Tibial nerve (tissue), 4 donors: ENCODE results near the gene SATB2. TPM values are rescaled to one million over a fixed set of nuclear protein-coding genes. Genes with fewer than 3 reads are reported as not detected.

Experiments
- DNase-seq, 2 donors: peaks; one replicate each; pipeline ENCODE4 v3.0.0-alpha.2; 2019; ENCODE audit warnings: low spot score in 2 of 2
- H3K27ac ChIP-seq, 4 donors: fragments of 200-600 bp; sonication (generic) in 3 of 4; one replicate each; pipeline ENCODE4 v1.5.1; 2017 to 2019; ENCODE audit warnings: mild to moderate bottlenecking in 1 of 4
- H3K27me3 ChIP-seq, 2 donors: fragments of 200-600 bp; sonication (generic) in 1 of 2; one replicate each; pipeline versions ENCODE4 v1.5.1 to v1.6.0; 2017 to 2019
- H3K36me3 ChIP-seq, 3 donors: fragments of 200-600 bp; sonication (generic); one replicate each; pipeline ENCODE4 v1.5.1; 2018 to 2019
- H3K4me1 ChIP-seq, 4 donors: fragments of 200-600 bp; sonication (generic) in 3 of 4; one replicate each; pipeline ENCODE4 v1.5.1; 2017 to 2019
- H3K4me3 ChIP-seq, 4 donors: fragments of 200-600 bp; sonication (generic) in 3 of 4; one replicate each; pipeline ENCODE4 v1.5.1; 2017 to 2019; ENCODE audit warnings: mild to moderate bottlenecking in 1 of 4, moderate library complexity in 1 of 4
- H3K9me3 ChIP-seq, 4 donors: fragments of 200-600 bp; sonication (generic) in 3 of 4; one replicate each; pipeline ENCODE4 v1.5.1; 2017 to 2019
- EP300 ChIP-seq, 2 donors: sonication (generic); formaldehyde crosslinking; IDR thresholded peaks; one replicate each; pipeline ENCODE4 v1.6.1; 2017; ENCODE audit warnings: antibody characterized with exemption in 2 of 2, mild to moderate bottlenecking in 1 of 2
- POLR2A ChIP-seq, 2 donors: fragments of 450-650 bp; IDR thresholded peaks; one replicate each; pipeline ENCODE4 v1.6.1; 2017; ENCODE audit warnings: antibody characterized with exemption in 2 of 2, mild to moderate bottlenecking in 2 of 2, moderate library complexity in 2 of 2
- WGBS, 2 donors: methylation state at CpG; one replicate each; pipeline ENCODE4 v1.1.5; 2018; 5-methylcytosine and 5-hydroxymethylcytosine counted together
- total RNA-seq, 4 donors: library from RNA; depleted of rRNA; stranded (reverse); fragments of >200 nt; gene quantifications; one replicate each; pipeline ENCODE4 v1.1.0, GENCODE V29; 2016
- TF ChIP-seq, protein P1 (sequence below), 5 experiments: fragments of 200-600 bp in 3 of 5; fragments of 450-650 bp in 2 of 5; sonication (generic) in 3 of 5; IDR thresholded peaks; one replicate each; pipeline ENCODE4 v1.5.1; 2016 to 2019; ENCODE audit warnings: antibody characterized with exemption in 5 of 5, mild to moderate bottlenecking in 3 of 5, moderate library complexity in 2 of 5

Gene SATB2
- total RNA-seq, 4 donors from 2014 or later: 8.5 to 19.0 (median 12.0) TPM

- TF ChIP-seq, protein P1, sequence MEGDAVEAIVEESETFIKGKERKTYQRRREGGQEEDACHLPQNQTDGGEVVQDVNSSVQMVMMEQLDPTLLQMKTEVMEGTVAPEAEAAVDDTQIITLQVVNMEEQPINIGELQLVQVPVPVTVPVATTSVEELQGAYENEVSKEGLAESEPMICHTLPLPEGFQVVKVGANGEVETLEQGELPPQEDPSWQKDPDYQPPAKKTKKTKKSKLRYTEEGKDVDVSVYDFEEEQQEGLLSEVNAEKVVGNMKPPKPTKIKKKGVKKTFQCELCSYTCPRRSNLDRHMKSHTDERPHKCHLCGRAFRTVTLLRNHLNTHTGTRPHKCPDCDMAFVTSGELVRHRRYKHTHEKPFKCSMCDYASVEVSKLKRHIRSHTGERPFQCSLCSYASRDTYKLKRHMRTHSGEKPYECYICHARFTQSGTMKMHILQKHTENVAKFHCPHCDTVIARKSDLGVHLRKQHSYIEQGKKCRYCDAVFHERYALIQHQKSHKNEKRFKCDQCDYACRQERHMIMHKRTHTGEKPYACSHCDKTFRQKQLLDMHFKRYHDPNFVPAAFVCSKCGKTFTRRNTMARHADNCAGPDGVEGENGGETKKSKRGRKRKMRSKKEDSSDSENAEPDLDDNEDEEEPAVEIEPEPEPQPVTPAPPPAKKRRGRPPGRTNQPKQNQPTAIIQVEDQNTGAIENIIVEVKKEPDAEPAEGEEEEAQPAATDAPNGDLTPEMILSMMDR (IDR thresholded peaks at IDR 0.05): no peak
- TF ChIP-seq EP300 (IDR thresholded peaks at IDR 0.05) (no peak), POLR2A (IDR thresholded peaks at IDR 0.05) (no peak)
- no peak overlapping the region for H3K27ac ChIP-seq
- H3K4me3 ChIP-seq: no peak overlapping the region
- 18 to 20% methylated on average over 20 to 27 of the region's 30 CpGs for WGBS, 2 donors
- DNase-seq: no peak
- H3K27me3 ChIP-seq: peaks cover 0 to 99% of the 10 kb centered on the region in 2 donors
- no peaks in the 10 kb centered on the region for H3K9me3 ChIP-seq
- peaks cover 0 to 43% (median 11%) of the 10 kb centered on the region in 4 donors for H3K4me1 ChIP-seq
- no peaks in the 10 kb centered on the region for H3K36me3 ChIP-seq
Observed at GRCh38 chr2:199469514-199470360, 12.0 kb upstream of the SATB2 start.

DNA sequence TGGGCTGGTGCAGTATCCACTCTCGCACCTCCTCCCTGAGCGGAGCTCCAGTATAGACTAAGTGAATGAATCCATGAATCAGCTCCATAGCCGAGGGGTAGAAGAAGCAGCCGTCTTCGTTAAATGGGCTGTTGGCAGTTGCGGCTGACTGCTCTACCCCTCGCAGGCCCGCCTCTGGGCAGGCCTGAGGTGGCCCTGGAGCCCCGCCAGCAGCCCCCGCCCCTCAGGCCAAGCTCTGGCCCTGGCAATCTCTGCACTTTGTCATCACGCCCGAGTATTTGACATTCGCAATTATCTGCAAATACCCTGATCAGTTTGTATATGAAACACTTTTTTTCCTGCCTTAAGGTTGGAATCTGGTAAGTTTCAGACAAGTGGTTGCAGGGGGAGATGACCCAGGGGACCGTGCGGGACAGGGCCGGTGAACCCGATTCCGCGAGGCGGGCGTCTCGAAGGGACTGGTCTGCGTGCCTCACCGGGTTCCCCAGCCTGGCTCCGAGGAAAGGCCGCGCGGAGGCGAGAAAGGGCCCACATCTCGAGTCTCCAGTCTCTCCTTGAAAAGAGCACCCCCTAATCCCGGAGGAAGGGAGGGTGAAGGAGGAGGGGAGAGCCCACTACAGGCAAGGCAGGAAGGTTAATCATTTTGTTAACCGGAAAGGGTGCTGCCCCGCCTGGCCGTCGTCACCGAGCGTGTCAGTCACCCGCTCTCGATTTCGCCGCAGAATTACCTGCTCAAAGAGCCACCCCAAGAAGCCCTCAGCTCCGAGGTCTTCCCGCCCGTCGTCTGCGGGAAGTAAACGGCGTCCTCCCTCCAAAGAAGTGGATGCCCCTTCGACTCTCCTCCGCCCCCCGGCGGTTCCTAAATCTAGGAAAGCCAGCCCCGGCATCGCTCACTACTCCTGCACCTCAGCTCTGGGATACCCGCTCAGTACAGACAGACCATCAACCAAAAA lies 11.1 kb upstream of the SATB2 start:
- TF ChIP-seq EP300 (IDR thresholded peaks at IDR 0.05) (no peak), POLR2A (IDR thresholded peaks at IDR 0.05) (no peak)
- TF ChIP-seq, protein P1 (IDR thresholded peaks at IDR 0.05): no peak
- Histone ChIP-seq H3K4me1 (peaks cover 0 to 52% (median 12%) of the 10 kb centered on the region in 4 donors), H3K36me3 (no peaks in the 10 kb centered on the region), H3K27me3 (peaks cover 0 to 99% of the 10 kb centered on the region in 2 donors), H3K4me3 (peak overlapping the region in 1 of 4 donors; percentile 15), H3K27ac (no peak overlapping the region), H3K9me3 (no peaks in the 10 kb centered on the region)
- WGBS, 2 donors: 19 to 29% methylated on average over 48 to 51 of the region's 55 CpGs
- no peak for DNase-seq

DNA sequence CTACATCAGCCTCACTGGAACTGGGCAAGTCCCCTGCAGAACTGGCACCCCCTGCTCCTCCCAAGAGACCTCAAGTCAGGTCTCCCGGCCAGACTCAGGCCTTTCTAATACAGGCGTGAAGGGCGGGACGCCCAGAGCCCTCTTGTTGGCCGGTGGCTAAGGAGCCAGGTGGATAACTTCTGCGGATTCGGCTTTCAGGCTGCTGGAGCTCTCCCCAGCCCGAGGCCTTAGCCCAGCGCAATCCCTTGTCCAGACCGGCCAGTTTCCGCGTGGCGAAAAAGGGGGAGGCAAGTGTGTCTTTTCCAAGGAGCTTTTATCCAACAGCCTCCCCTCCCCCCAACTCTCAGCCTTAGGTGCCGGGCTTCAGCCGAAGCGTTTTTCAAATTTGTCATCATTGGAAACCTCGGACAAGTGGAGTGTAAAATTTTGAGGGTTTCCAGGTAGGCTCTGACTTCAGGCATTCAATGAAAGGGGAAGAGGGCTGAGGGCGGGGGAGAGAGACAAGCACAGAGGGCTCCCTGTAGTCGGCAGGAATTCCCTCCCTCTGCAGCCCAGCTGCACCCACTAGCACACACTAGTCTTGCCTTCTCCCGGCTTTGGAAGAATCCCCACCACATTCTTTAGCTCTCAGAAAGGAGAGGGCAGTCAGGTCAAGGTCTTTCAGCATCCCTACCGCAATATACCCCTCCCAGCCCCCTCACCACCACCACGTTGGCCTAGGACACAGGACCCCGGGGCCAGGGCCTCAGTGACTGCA lies 9.5 kb upstream of the SATB2 start:
- 29 to 38% methylated on average over 22 to 23 of the region's 23 CpGs for WGBS, 2 donors
- H3K36me3 ChIP-seq: no peaks in the 10 kb centered on the region
- peaks cover 0 to 68% (median 23%) of the 10 kb centered on the region in 4 donors for H3K4me1 ChIP-seq
- H3K9me3 ChIP-seq: no peaks in the 10 kb centered on the region
- TF ChIP-seq POLR2A (IDR thresholded peaks at IDR 0.05) (no peak), EP300 (IDR thresholded peaks at IDR 0.05) (no peak)
- TF ChIP-seq, protein P1 (IDR thresholded peaks at IDR 0.05): no peak
- DNase-seq: no peak
- no peak overlapping the region for H3K4me3 ChIP-seq
- no peak overlapping the region for H3K27ac ChIP-seq
- peaks cover 0 to 99% of the 10 kb centered on the region in 2 donors for H3K27me3 ChIP-seq

DNA sequence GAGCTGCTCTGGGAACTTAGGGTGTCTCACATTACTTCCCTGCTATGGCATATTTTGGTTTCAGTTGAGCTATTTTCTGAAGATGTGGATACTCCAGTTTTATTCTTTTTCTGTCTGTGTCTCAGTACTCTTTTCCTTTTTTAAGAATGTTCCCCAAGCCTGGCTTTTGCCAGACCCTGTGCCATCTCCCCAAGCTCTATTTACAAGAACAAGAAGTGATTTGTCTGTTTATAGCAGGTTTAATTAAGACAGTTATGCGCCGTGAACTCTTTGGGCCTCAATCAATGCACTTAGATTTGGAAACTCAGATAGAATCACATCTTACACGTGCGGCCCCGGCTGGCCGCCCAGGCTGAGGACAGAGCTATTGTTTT lies 8.9 kb upstream of the SATB2 start:
- Histone ChIP-seq H3K27me3 (peaks cover 0 to 100% of the 10 kb centered on the region in 2 donors), H3K36me3 (no peaks in the 10 kb centered on the region), H3K27ac (no peak overlapping the region), H3K4me3 (no peak overlapping the region), H3K9me3 (no peaks in the 10 kb centered on the region), H3K4me1 (peaks cover 0 to 74% (median 23%) of the 10 kb centered on the region in 4 donors)
- DNase-seq: no peak
- TF ChIP-seq, protein P1 (IDR thresholded peaks at IDR 0.05): no peak
- no peak for TF ChIP-seq EP300 (IDR thresholded peaks at IDR 0.05)
- TF ChIP-seq POLR2A (IDR thresholded peaks at IDR 0.05): no peak
- 30 to 33% methylated on average over 6 of the region's 6 CpGs for WGBS, 2 donors
